ENCODE data around the gene IFT122. TPM values are rescaled to one million over a fixed set of nuclear protein-coding genes. Genes with fewer than 3 reads are reported as not detected.

IFT122 gene
- total RNA-seq, 1 donor from 2014 or later = 17.7 TPM

- Mint-ChIP-seq H3K4me1 (ENCODE audit: low read depth, unreplicated experiment) (peaks cover 15% of the 10 kb centered on the region), H3K27me3 (ENCODE audit: low read depth, unreplicated experiment) (peaks cover 2% of the 10 kb centered on the region), H3K4me3 (ENCODE audit: unreplicated experiment) (peak overlapping the region; percentile 89), H3K27ac (ENCODE audit: unreplicated experiment) (no peak overlapping the region), H3K36me3 (ENCODE audit: low read depth, unreplicated experiment) (peaks cover 4% of the 10 kb centered on the region), H3K9me3 (ENCODE audit: unreplicated experiment) (no peaks in the 10 kb centered on the region)
- H4K20me1 ChIP-seq (ENCODE audit: insufficient read depth, low read length) = no peaks in the 10 kb centered on the region
- H3K4me1 ChIP-seq (ENCODE audit: insufficient read depth, low read length) = peaks cover 14% of the 10 kb centered on the region
- peaks cover 15% of the 10 kb centered on the region for H3K36me3 ChIP-seq (ENCODE audit: insufficient read depth, low read length)
- H3K4me3 ChIP-seq (ENCODE audit: insufficient read depth, low read depth, low read length) = peak overlapping the region; percentile 76
- TF ChIP-seq CTCF (IDR thresholded peaks at IDR 0.05; ENCODE audit: insufficient read depth, low read depth, low read length) (no peak), EZH2 (IDR thresholded peaks at IDR 0.05; ENCODE audit: insufficient read depth, low read length) (no peak)
- H3K27ac ChIP-seq (ENCODE audit: low read depth, low read length) = no peak overlapping the region
- H3K9ac ChIP-seq (ENCODE audit: low read length) = peak overlapping the region; percentile 60
- DNase-seq (ENCODE audit: low read depth) = no peak
- no peaks in the 10 kb centered on the region for H3K79me2 ChIP-seq (ENCODE audit: insufficient read depth, low read length)
- H2AFZ ChIP-seq (ENCODE audit: low read depth, low read length) = peak overlapping the region; percentile 96
- peak overlapping the region; percentile 100 for H3K4me2 ChIP-seq (ENCODE audit: low read length)
- H3K27me3 ChIP-seq (ENCODE audit: insufficient read depth, low read length) = peaks cover 6% of the 10 kb centered on the region
- no peak for FAIRE-seq
- no peaks in the 10 kb centered on the region for H3K9me3 ChIP-seq (ENCODE audit: insufficient read depth, low read depth, low read length)
Observed at GRCh38 chr3:129428007-129428375, 12.0 kb upstream of the IFT122 start.

GRCh38 chr3:129428376-129429079 is 11.5 kb upstream of the IFT122 start, which contains the start of gene EFCAB12:
Gene EFCAB12, minus strand, starts transcription at chr3:129428636. Its CDS starts 148 bp downstream, at chr3:129428488.
- no peaks in the 10 kb centered on the region for H3K9me3 Mint-ChIP-seq (ENCODE audit: unreplicated experiment)
- peak within 1 kb of the TSS; percentile 30 for H3K27ac Mint-ChIP-seq (ENCODE audit: unreplicated experiment)
- H3K4me1 Mint-ChIP-seq (ENCODE audit: low read depth, unreplicated experiment) = peaks cover 15% of the 10 kb centered on the region
- Histone ChIP-seq H4K20me1 (ENCODE audit: insufficient read depth, low read length) (no peaks in the 10 kb centered on the region), H3K79me2 (ENCODE audit: insufficient read depth, low read length) (no peaks in the 10 kb centered on the region), H2AFZ (ENCODE audit: low read depth, low read length) (peak within 1 kb of the TSS; percentile 96), H3K4me3 (ENCODE audit: insufficient read depth, low read depth, low read length) (peak within 1 kb of the TSS; percentile 76), H3K9me3 (ENCODE audit: insufficient read depth, low read depth, low read length) (no peaks in the 10 kb centered on the region), H3K27ac (ENCODE audit: low read depth, low read length) (peak within 1 kb of the TSS; percentile 58), H3K36me3 (ENCODE audit: insufficient read depth, low read length) (peaks cover 17% of the 10 kb centered on the region), H3K4me2 (ENCODE audit: low read length) (peak within 1 kb of the TSS; percentile 100), H3K27me3 (ENCODE audit: insufficient read depth, low read length) (peaks cover 6% of the 10 kb centered on the region), H3K9ac (ENCODE audit: low read length) (peak within 1 kb of the TSS; percentile 74), H3K4me1 (ENCODE audit: insufficient read depth, low read length) (peaks cover 14% of the 10 kb centered on the region)
- peaks cover 4% of the 10 kb centered on the region for H3K36me3 Mint-ChIP-seq (ENCODE audit: low read depth, unreplicated experiment)
- FAIRE-seq (peak; percentile 13), DNase-seq (ENCODE audit: low read depth) (peak; percentile 79)
- peak within 1 kb of the TSS; percentile 89 for H3K4me3 Mint-ChIP-seq (ENCODE audit: unreplicated experiment)
- no peak for TF ChIP-seq CTCF (IDR thresholded peaks at IDR 0.05; ENCODE audit: insufficient read depth, low read depth, low read length)
- TF ChIP-seq EZH2 (IDR thresholded peaks at IDR 0.05; ENCODE audit: insufficient read depth, low read length) = no peak
- peaks cover 2% of the 10 kb centered on the region for H3K27me3 Mint-ChIP-seq (ENCODE audit: low read depth, unreplicated experiment)

- Histone ChIP-seq H3K27me3 (ENCODE audit: insufficient read depth, low read length) (peaks cover 6% of the 10 kb centered on the region), H3K27ac (ENCODE audit: low read depth, low read length) (peak overlapping the region; percentile 58), H3K9me3 (ENCODE audit: insufficient read depth, low read depth, low read length) (no peaks in the 10 kb centered on the region), H3K4me3 (ENCODE audit: insufficient read depth, low read depth, low read length) (peak overlapping the region; percentile 76), H3K79me2 (ENCODE audit: insufficient read depth, low read length) (no peaks in the 10 kb centered on the region), H3K4me2 (ENCODE audit: low read length) (peak overlapping the region; percentile 100), H3K36me3 (ENCODE audit: insufficient read depth, low read length) (peaks cover 22% of the 10 kb centered on the region), H3K4me1 (ENCODE audit: insufficient read depth, low read length) (peaks cover 14% of the 10 kb centered on the region), H3K9ac (ENCODE audit: low read length) (peak overlapping the region; percentile 74), H2AFZ (ENCODE audit: low read depth, low read length) (peak overlapping the region; percentile 96), H4K20me1 (ENCODE audit: insufficient read depth, low read length) (no peaks in the 10 kb centered on the region)
- no peaks in the 10 kb centered on the region for H3K9me3 Mint-ChIP-seq (ENCODE audit: unreplicated experiment)
- FAIRE-seq (no peak), DNase-seq (ENCODE audit: low read depth) (peak; percentile 46)
- H3K4me3 Mint-ChIP-seq (ENCODE audit: unreplicated experiment) = peak overlapping the region; percentile 89
- peaks cover 10% of the 10 kb centered on the region for H3K4me1 Mint-ChIP-seq (ENCODE audit: low read depth, unreplicated experiment)
- H3K27ac Mint-ChIP-seq (ENCODE audit: unreplicated experiment) = peak overlapping the region; percentile 30
- peaks cover 4% of the 10 kb centered on the region for H3K36me3 Mint-ChIP-seq (ENCODE audit: low read depth, unreplicated experiment)
- H3K27me3 Mint-ChIP-seq (ENCODE audit: low read depth, unreplicated experiment) = peaks cover 2% of the 10 kb centered on the region
- TF ChIP-seq EZH2 (IDR thresholded peaks at IDR 0.05; ENCODE audit: insufficient read depth, low read length) (no peak), CTCF (IDR thresholded peaks at IDR 0.05; ENCODE audit: insufficient read depth, low read depth, low read length) (no peak)
Observed at GRCh38 chr3:129429080-129429451, 11.0 kb upstream of the IFT122 start.
